Adrenal gland (tissue), 5 donors: Measurements from ENCODE around the gene GAS2L1.

Source experiments
- CTCF ChIP-seq, 6 experiments: fragments of 450-650 bp in 4 of 6; fragments of 200-600 bp in 2 of 6; sonication (generic) in 1 of 6; IDR thresholded peaks; 1 replicate in 5 of 6; 2 replicates in 1 of 6; pipeline versions ENCODE4 v1.5.1 to v1.8.0; 2016 to 2021; ENCODE audit warnings: antibody characterized with exemption in 6 of 6, mild to moderate bottlenecking in 2 of 6, moderate library complexity in 1 of 6
- POLR2A ChIP-seq, 2 donors: fragments of 450-650 bp; IDR thresholded peaks; one replicate each; pipeline ENCODE4 v1.6.1; 2017; ENCODE audit warnings: antibody characterized with exemption in 2 of 2, mild to moderate bottlenecking in 2 of 2, moderate library complexity in 1 of 2
- donor health status: DM: no; HTN: no; CAD: no.

- no peak for TF ChIP-seq CTCF (IDR thresholded peaks at IDR 0.05)
- TF ChIP-seq POLR2A (IDR thresholded peaks at IDR 0.05) = no peak
These were observed 29.2 kb downstream of the GAS2L1 start for GRCh38 chr22:29335656-29336055.
